ENCODE data around the gene SLC25A11. TPM values are rescaled to one million over a fixed set of nuclear protein-coding genes. Genes with fewer than 3 reads are reported as not detected.

The SLC25A11 gene
- total RNA-seq, 1 experiment from 2014 or later = 65.9 TPM

- no peaks in the 10 kb centered on the region for H3K27me3 ChIP-seq (ENCODE audit: control insufficient read depth, insufficient read depth, low read length)
- no peak overlapping the region for H3K4me3 ChIP-seq (ENCODE audit: low read depth in 2 of 2, low read length in 2 of 2)
- H3K27ac ChIP-seq (ENCODE audit: low read length) = no peak overlapping the region
- ChIA-PET CTCF (no interaction called here), POLR2A (no interaction called here)
- H3K9me3 ChIP-seq (ENCODE audit: control insufficient read depth, insufficient read depth, low read depth, low read length) = no peaks in the 10 kb centered on the region
- TF ChIP-seq TCF7L2 (IDR thresholded peaks at IDR 0.05; ENCODE audit: low read depth, low read length) (no peak), POLR2AphosphoS5 (IDR thresholded peaks at IDR 0.05; ENCODE audit: low read depth, low read length) (no peak), SIN3A (IDR thresholded peaks at IDR 0.05; ENCODE audit: borderline replicate concordance, insufficient read depth, low read depth, low read length) (no peak), CTCF (IDR thresholded peaks at IDR 0.05) (no peak), REST (IDR thresholded peaks at IDR 0.05; ENCODE audit: insufficient read depth in 1 of 2, low read depth in 2 of 2, low read length in 1 of 2) (no peak)
- peaks cover 4% of the 10 kb centered on the region; the same call in 1 of the 2 replicates for H3K36me3 ChIP-seq (ENCODE audit: control insufficient read depth, insufficient read depth, low read length)
- intact Hi-C loops (cut with micrococcal nuclease; ENCODE audit: unreplicated experiment) = no loop called here
- no peak for ATAC-seq
- BruUV-seq (replicated peaks) = no TSS peak
- no peaks in the 10 kb centered on the region for H3K4me1 ChIP-seq (ENCODE audit: control insufficient read depth, insufficient read depth, low read length)
- in situ Hi-C loops (cut with HindIII; ENCODE audit: low pct_unique_long_range_greater_than_20kb, low sequenced_read_pairs) = no loop called here
- no peak for DNase-seq (ENCODE audit: low read depth, low spot score)
Observed at GRCh38 chr17:4892499-4893221, 47.2 kb downstream of the SLC25A11 start.

- ChIA-PET CTCF (interaction anchor here (0.6 to 0.7 kb wide), 3 partner anchors 15 to 68 kb away, joined by 3 to 6 read pairs (median 5); no protein-coding TSS in a partner anchor), POLR2A (no interaction called here)
- Histone ChIP-seq H3K27me3 (ENCODE audit: control insufficient read depth, insufficient read depth, low read length) (no peaks in the 10 kb centered on the region), H3K9me3 (ENCODE audit: control insufficient read depth, insufficient read depth, low read depth, low read length) (no peaks in the 10 kb centered on the region), H3K4me3 (ENCODE audit: low read depth in 2 of 2, low read length in 2 of 2) (no peak overlapping the region), H3K4me1 (ENCODE audit: control insufficient read depth, insufficient read depth, low read length) (no peaks in the 10 kb centered on the region), H3K27ac (ENCODE audit: low read length) (no peak overlapping the region), H3K36me3 (ENCODE audit: control insufficient read depth, insufficient read depth, low read length) (peaks cover 4% of the 10 kb centered on the region; the same call in 1 of the 2 replicates)
- ATAC-seq (no peak), DNase-seq (ENCODE audit: low read depth, low spot score) (no peak)
- no peak for TF ChIP-seq CTCF (IDR thresholded peaks at IDR 0.05)
- TF ChIP-seq REST (IDR thresholded peaks at IDR 0.05; ENCODE audit: insufficient read depth in 1 of 2, low read depth in 2 of 2, low read length in 1 of 2) = no peak
- no peak for TF ChIP-seq TCF7L2 (IDR thresholded peaks at IDR 0.05; ENCODE audit: low read depth, low read length)
- TF ChIP-seq SIN3A (IDR thresholded peaks at IDR 0.05; ENCODE audit: borderline replicate concordance, insufficient read depth, low read depth, low read length) = no peak
- no peak for TF ChIP-seq POLR2AphosphoS5 (IDR thresholded peaks at IDR 0.05; ENCODE audit: low read depth, low read length)
- BruUV-seq (replicated peaks) = no TSS peak
- in situ Hi-C loops (cut with HindIII; ENCODE audit: low pct_unique_long_range_greater_than_20kb, low sequenced_read_pairs) (no loop called here), intact Hi-C loops (cut with micrococcal nuclease; ENCODE audit: unreplicated experiment) (no loop called here)
Observed at GRCh38 chr17:4891411-4892410, 48.1 kb downstream of the SLC25A11 start.
